K562 (cell line): ENCODE data around the gene FMO5.

Experiments
- ARID1B ChIP-seq: fragments of 450-650 bp; IDR thresholded peaks from 2 replicates; pipeline ENCODE4 v1.6.1; 2016; ENCODE audit warnings: antibody characterized with exemption, mild to moderate bottlenecking, inconsistent platforms
- EP300 ChIP-seq: IDR thresholded peaks from 2 replicates; pipeline ENCODE4 v1.6.1; 2012; ENCODE audit warnings: low read length, improper control_type of control experiment
- HLTF ChIP-seq: fragments of 450-650 bp; IDR thresholded peaks from 2 replicates; pipeline ENCODE4 v1.6.1; 2016
- LEF1 ChIP-seq: fragments of 450-650 bp; IDR thresholded peaks from 2 replicates; pipeline ENCODE4 v1.6.1; 2016; ENCODE audit warnings: mild to moderate bottlenecking
- MAFK ChIP-seq: IDR thresholded peaks from 2 replicates; pipeline ENCODE4 v1.6.1; 2011; ENCODE audit warnings: low read length, improper control_type of control experiment
- NFATC3 ChIP-seq: fragments of 450-650 bp; IDR thresholded peaks from 2 replicates; pipeline ENCODE4 v1.6.1; 2017; ENCODE audit warnings: mild to moderate bottlenecking
- POLR2AphosphoS5 ChIP-seq: IDR thresholded peaks from 2 replicates; pipeline ENCODE4 v1.6.1; 2011; ENCODE audit warnings: mild to moderate bottlenecking, low read depth, low read length, moderate library complexity; ENCODE audit not compliant: control insufficient read depth, insufficient read depth
- RAD51 ChIP-seq: fragments of 450-650 bp; IDR thresholded peaks from 2 replicates; pipeline ENCODE4 v1.7.1; 2016; ENCODE audit warnings: low read depth, mild to moderate bottlenecking, borderline replicate concordance
- TF ChIP-seq, protein P1 (sequence below), 3 experiments: IDR thresholded peaks in 2 of 3; conservative IDR thresholded peaks in 1 of 3; 2 replicates each; pipeline ENCODE4 v1.5.1; 2011 to 2012; ENCODE audit warnings: low read length in 3 of 3, mild to moderate bottlenecking in 3 of 3, control low read depth in 2 of 3, improper control_type of control experiment in 1 of 3, inconsistent platforms in 1 of 3, low read depth in 1 of 3, mixed read lengths in 1 of 3, moderate library complexity in 1 of 3; ENCODE audit not compliant: insufficient read depth in 2 of 3
- TF ChIP-seq, protein P2 (sequence below): fragments of 250-450 bp; sonication (Bioruptor Pico); IDR thresholded peaks from 2 replicates; pipeline ENCODE4 v1.9.0; 2021; ENCODE audit warnings: mild to moderate bottlenecking
- TF ChIP-seq, protein P3 (sequence below): sonication (generic); formaldehyde crosslinking; IDR thresholded peaks from 2 replicates; pipeline ENCODE4 v1.8.1; 2023; ENCODE audit warnings: mild to moderate bottlenecking, missing genetic modification reagents

DNA sequence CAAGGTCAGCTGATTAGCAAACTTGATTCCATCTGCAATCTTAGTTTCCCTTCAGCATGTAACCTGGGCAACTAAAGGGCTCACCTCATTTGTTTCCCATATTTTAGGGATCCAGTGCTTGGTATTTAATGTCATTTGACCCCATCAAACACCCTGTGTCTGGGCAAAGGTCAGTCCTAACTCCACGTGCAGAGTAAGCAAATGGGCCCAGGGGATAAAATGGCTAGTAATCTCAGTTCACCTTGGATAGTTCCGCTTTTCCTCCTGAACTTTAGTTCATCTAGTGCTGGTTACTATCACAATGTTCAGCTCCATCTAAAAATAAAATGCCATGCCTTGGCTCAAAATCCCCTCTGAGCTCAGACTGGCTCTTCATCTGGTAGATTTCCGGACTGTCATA, 72.4 kb downstream of the FMO5 start:
- TF ChIP-seq, protein P1, sequence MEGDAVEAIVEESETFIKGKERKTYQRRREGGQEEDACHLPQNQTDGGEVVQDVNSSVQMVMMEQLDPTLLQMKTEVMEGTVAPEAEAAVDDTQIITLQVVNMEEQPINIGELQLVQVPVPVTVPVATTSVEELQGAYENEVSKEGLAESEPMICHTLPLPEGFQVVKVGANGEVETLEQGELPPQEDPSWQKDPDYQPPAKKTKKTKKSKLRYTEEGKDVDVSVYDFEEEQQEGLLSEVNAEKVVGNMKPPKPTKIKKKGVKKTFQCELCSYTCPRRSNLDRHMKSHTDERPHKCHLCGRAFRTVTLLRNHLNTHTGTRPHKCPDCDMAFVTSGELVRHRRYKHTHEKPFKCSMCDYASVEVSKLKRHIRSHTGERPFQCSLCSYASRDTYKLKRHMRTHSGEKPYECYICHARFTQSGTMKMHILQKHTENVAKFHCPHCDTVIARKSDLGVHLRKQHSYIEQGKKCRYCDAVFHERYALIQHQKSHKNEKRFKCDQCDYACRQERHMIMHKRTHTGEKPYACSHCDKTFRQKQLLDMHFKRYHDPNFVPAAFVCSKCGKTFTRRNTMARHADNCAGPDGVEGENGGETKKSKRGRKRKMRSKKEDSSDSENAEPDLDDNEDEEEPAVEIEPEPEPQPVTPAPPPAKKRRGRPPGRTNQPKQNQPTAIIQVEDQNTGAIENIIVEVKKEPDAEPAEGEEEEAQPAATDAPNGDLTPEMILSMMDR (IDR thresholded peaks at IDR 0.05 in 2 of 3, conservative IDR thresholded peaks at IDR 0.05 in 1 of 3; ENCODE audit: insufficient read depth in 2 of 3, low read depth in 1 of 3, low read length in 3 of 3), result no peak
- TF ChIP-seq LEF1 (no peak), RAD51 (no peak), MAFK (no peak), EP300 (no peak), HLTF (no peak), POLR2AphosphoS5 (no peak), ARID1B (no peak), NFATC3 (no peak)
- TF ChIP-seq, protein P2, sequence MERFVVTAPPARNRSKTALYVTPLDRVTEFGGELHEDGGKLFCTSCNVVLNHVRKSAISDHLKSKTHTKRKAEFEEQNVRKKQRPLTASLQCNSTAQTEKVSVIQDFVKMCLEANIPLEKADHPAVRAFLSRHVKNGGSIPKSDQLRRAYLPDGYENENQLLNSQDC (CRISPR knock-in tag), result no peak
- TF ChIP-seq, protein P3, sequence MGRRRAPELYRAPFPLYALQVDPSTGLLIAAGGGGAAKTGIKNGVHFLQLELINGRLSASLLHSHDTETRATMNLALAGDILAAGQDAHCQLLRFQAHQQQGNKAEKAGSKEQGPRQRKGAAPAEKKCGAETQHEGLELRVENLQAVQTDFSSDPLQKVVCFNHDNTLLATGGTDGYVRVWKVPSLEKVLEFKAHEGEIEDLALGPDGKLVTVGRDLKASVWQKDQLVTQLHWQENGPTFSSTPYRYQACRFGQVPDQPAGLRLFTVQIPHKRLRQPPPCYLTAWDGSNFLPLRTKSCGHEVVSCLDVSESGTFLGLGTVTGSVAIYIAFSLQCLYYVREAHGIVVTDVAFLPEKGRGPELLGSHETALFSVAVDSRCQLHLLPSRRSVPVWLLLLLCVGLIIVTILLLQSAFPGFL (CRISPR knock-in tag), result no peak
